Nephron progenitor cell (in vitro differentiated cells): ENCODE results near the gene OR2J1.
"Not testable (repeated sequence)": the region's sequence is repeated elsewhere in the genome, so short reads cannot be mapped to it uniquely, and the experiment has no call there.

ENCODE experiments used
- DNase-seq: peaks from one replicate; pipeline ENCODE4 v3.0.0; 2021
- H3K27ac Mint-ChIP-seq: 2 replicates; pipeline ENCODE4 v1.8.0; 2021; ENCODE audit warnings: mild to moderate bottlenecking, moderate library complexity, mixed read lengths
- H3K27me3 Mint-ChIP-seq: 2 replicates; pipeline ENCODE4 v1.8.0; 2021; ENCODE audit warnings: mild to moderate bottlenecking, low read depth, mixed read lengths; ENCODE audit not compliant: poor library complexity
- H3K36me3 Mint-ChIP-seq: 2 replicates; pipeline ENCODE4 v1.8.0; 2021; ENCODE audit warnings: low read depth, mixed read lengths
- H3K4me1 Mint-ChIP-seq: 2 replicates; pipeline ENCODE4 v1.8.0; 2021; ENCODE audit warnings: mixed read lengths
- H3K4me3 Mint-ChIP-seq: 2 replicates; pipeline ENCODE4 v1.8.0; 2021; ENCODE audit warnings: mild to moderate bottlenecking, moderate library complexity, mixed read lengths
- H3K9me3 Mint-ChIP-seq: 2 replicates; pipeline ENCODE4 v1.8.0; 2021; ENCODE audit warnings: mild to moderate bottlenecking, moderate library complexity, mixed read lengths
- CTCF ChIP-seq: fragments of 200-600 bp; sonication (generic); IDR thresholded peaks from 2 replicates; pipeline ENCODE4 v1.5.0; 2021; ENCODE audit warnings: antibody characterized with exemption

OR2J1 gene

GRCh38 chr6:29082457-29082856 lies 16.8 kb upstream of the OR2J1 start:
- Mint-ChIP-seq H3K4me3 (no peak overlapping the region), H3K27me3 (peaks cover 7% of the 10 kb centered on the region), H3K36me3 (no peaks in the 10 kb centered on the region), H3K4me1 (no peaks in the 10 kb centered on the region), H3K27ac (no peak overlapping the region), H3K9me3 (no peaks in the 10 kb centered on the region)
- no peak for TF ChIP-seq CTCF
- no peak for DNase-seq

- Mint-ChIP-seq H3K4me3 (no peak within 1 kb of the TSS), H3K4me1 (no peaks in the 10 kb centered on the region), H3K27ac (no peak within 1 kb of the TSS), H3K9me3 (no peaks in the 10 kb centered on the region), H3K27me3 (peaks cover 10% of the 10 kb centered on the region), H3K36me3 (no peaks in the 10 kb centered on the region)
- no peak for TF ChIP-seq CTCF
- no peak for DNase-seq
Measured at GRCh38 chr6:29087213-29087612, 12.1 kb upstream of the OR2J1 start, which contains the start of gene OR2B3. OR2B3 (minus strand) TSS chr6:29087313; CDS start chr6:29087248, 65 bp downstream.

- TF ChIP-seq CTCF = no peak
- Mint-ChIP-seq H3K27me3 (peaks cover 3% of the 10 kb centered on the region), H3K36me3 (no peaks in the 10 kb centered on the region), H3K4me3 (no peak overlapping the region), H3K4me1 (no peaks in the 10 kb centered on the region), H3K27ac (no peak overlapping the region), H3K9me3 (no peaks in the 10 kb centered on the region)
- DNase-seq = no peak
Measured at GRCh38 chr6:29092957-29093356, 6.3 kb upstream of the OR2J1 start.

- Mint-ChIP-seq H3K27ac (no peak overlapping the region), H3K36me3 (no peaks in the 10 kb centered on the region)
Measured at GRCh38 chr6:29097803-29098202, 1.5 kb upstream of the OR2J1 start.

GRCh38 chr6:29107758-29108157 lies 8.5 kb downstream of the OR2J1 start, which contains the start of gene OR2J3:
OR2J3 (plus strand) TSS chr6:29108058; CDS start chr6:29111891, 3,833 bp downstream.
- no peak for TF ChIP-seq CTCF
- Mint-ChIP-seq H3K36me3 (no peaks in the 10 kb centered on the region), H3K4me1 (no peaks in the 10 kb centered on the region), H3K27ac (no peak within 1 kb of the TSS), H3K9me3 (peaks cover 4% of the 10 kb centered on the region), H3K4me3 (no peak within 1 kb of the TSS), H3K27me3 (peaks cover 23% of the 10 kb centered on the region)
- DNase-seq = no peak

More at GRCh38 chr6:29097803-29098202, 1.5 kb upstream of the OR2J1 start:
- no peak for DNase-seq
- no peaks in the 10 kb centered on the region for H3K4me1 Mint-ChIP-seq
- H3K4me3 Mint-ChIP-seq = no peak overlapping the region
- H3K9me3 Mint-ChIP-seq = no peaks in the 10 kb centered on the region
- peaks cover 5% of the 10 kb centered on the region for H3K27me3 Mint-ChIP-seq
- no peak for TF ChIP-seq CTCF

- Mint-ChIP-seq H3K4me3 (no peak overlapping the region), H3K4me1 (no peaks in the 10 kb centered on the region), H3K27ac (no peak overlapping the region), H3K27me3 (peaks cover 24% of the 10 kb centered on the region), H3K36me3 (no peaks in the 10 kb centered on the region), H3K9me3 (no peaks in the 10 kb centered on the region)
- TF ChIP-seq CTCF = no peak
- DNase-seq = no peak
Measured at GRCh38 chr6:29112135-29112534, 12.8 kb downstream of the OR2J1 start.

GRCh38 chr6:29114964-29115363 lies 15.7 kb downstream of the OR2J1 start:
- not testable (repeated sequence) for H3K4me3 Mint-ChIP-seq, H3K4me1 Mint-ChIP-seq, H3K9me3 Mint-ChIP-seq, H3K36me3 Mint-ChIP-seq, H3K27ac Mint-ChIP-seq, DNase-seq
- peaks cover 16% of the 10 kb centered on the region for H3K27me3 Mint-ChIP-seq
